Measurements from ENCODE around the gene CTNNA3.

CTNNA3 gene

DNA sequence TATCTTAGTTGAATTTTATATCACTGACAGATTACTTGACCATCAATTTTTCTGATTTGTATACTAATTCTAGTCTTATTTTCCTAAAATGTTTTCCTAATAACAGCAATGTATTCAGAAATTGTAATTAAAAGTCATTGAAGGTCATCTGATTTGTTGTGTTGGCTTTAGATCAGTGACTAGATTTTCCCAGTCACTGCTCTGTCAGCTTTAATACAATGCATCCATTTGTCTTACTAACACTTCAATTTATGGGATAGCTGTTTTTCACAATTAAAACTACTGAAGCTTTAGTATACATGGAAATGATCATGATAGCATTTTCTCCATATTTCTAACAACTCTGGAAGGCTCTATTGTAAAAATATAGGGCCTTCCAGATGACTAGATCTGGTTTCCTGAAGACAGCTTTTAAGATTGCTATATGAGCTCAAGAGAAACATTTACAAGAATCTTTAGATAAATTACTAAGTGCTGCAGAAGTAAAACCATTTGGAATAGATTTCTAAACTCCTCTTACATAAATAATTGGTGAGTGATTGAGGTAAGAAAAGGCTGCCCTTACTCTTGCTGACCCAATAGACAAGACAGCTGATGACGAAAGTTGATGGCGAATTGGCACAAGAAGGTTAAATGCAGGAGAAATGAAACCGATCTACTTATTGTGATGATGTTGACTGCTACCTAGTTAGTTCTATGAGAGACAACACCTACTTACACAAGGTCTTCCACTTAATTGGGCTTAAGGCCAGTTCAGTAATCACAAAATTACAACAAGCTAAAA, 696.0 kb downstream of the CTNNA3 start:
- TF ChIP-seq, protein P1, sequence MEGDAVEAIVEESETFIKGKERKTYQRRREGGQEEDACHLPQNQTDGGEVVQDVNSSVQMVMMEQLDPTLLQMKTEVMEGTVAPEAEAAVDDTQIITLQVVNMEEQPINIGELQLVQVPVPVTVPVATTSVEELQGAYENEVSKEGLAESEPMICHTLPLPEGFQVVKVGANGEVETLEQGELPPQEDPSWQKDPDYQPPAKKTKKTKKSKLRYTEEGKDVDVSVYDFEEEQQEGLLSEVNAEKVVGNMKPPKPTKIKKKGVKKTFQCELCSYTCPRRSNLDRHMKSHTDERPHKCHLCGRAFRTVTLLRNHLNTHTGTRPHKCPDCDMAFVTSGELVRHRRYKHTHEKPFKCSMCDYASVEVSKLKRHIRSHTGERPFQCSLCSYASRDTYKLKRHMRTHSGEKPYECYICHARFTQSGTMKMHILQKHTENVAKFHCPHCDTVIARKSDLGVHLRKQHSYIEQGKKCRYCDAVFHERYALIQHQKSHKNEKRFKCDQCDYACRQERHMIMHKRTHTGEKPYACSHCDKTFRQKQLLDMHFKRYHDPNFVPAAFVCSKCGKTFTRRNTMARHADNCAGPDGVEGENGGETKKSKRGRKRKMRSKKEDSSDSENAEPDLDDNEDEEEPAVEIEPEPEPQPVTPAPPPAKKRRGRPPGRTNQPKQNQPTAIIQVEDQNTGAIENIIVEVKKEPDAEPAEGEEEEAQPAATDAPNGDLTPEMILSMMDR (IDR thresholded peaks at IDR 0.05) = no peak

DNA sequence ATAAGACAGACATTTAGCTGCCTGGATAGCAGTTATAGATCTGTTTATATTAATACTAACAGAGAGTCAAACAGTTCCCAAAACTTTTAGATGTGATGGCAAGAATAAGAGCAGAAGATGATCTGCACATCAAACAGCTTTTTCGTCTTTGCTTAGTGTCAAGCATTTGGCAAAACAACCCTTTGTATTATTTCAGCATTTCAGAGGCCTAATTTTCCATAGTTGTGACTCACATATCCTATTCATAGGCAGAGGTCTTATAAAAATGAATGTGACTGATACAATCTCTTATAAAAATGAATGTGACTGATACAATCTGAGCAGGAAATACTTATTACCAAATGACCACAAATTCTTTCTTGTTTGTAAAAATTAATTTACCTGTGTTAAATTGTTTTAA, 699.0 kb downstream of the CTNNA3 start:
- TF ChIP-seq, protein P1 (IDR thresholded peaks at IDR 0.05) = no peak

DNA sequence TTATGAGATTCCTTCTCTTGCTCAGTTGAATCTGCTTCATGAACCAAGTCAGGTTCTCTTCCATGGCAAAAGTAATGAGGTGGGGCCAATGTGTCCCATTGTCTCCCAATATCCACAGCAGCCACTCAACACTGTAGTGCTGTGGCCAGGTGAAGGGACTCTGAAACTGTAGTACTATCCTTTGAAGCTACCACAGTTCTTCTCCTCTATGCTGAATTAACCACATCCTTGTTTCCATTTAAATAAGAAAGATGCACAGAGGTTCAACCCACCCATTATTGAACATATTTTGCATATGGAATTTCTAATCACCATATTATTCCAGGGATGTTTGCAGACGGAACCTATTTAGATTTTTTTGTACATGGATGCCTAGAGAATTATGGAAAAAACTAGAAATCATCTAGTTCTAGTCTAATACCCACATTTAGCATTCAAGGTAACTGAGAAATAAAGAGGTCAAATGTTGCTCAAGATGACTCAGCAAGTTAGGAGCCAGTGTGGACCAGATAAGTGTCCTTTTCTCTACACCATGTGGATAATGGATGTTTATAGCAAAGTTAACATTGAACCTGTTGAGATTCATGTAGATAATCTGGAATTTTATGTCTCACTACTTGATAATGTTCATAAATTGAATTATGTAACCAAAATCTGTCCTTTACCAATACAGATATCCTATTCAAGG, 705.7 kb downstream of the CTNNA3 start:
- TF ChIP-seq, protein P1 (IDR thresholded peaks at IDR 0.05) = no peak

DNA sequence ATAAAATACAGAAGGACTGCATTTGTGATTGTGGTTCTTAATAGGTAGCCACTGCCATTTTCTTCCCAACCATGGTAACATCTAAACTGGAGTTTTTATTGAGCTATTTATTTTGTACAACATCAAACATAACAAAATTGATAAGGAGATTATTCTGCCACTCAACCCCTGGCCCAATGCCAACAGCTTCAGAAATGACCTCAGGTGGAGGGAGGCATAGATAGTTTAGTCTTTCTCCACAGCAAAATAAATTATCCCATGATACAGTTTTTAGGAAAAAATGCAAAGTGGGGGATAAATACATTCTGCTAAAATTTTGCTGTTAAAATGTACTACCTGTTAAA, 712.5 kb downstream of the CTNNA3 start:
- TF ChIP-seq, protein P1 (IDR thresholded peaks at IDR 0.05) = no peak

DNA sequence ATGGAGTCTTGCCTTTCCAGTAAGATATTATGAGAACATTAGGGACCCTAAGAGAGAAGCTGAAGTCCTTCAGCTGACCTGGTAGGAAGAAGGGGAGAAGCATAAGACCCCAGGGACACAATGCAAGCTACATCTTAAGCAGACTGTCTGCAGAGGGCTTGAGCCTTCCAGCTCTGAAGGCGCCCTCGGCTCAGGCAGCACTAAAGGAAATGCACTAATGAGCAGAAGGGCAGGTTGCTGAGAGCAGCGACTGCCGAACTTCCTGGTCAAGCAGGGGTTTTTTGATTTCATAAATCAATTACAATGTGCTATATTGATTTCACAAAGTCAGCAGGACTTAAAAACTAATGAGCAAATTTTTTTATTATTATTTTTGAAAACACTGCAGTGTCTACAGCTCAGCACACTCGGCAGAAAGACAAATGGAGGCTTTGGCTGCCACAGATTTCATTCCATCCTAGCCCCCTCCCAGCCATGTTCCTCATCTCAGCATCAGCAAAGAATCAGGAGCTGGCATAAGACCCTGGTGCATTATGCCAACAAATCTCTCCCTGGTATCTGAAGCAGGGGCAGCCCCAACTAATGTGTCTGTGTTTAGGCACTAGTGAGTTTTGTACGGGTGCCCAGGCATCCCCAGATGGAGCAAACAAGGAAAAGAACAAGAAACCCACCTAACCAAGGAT, 713.1 kb downstream of the CTNNA3 start:
- TF ChIP-seq, protein P1 (IDR thresholded peaks at IDR 0.05) = no peak

DNA sequence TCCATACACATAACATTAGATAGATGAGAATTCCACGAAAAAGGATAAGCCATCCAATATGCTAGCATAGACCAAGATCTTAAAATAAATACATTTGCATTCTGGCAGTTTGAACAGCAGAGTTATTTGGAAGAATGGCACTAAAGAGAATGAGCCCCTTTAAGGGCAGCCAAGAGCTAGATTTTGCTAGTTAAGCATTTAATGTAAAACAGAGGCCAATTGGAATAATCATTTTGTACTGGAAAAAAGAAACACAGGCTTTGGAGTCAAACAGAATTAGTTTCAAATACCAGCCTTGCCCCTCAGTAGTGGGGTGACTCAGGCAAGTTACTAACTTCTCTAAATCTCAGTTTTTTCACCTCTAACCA, 714.0 kb downstream of the CTNNA3 start:
- TF ChIP-seq, protein P1 (IDR thresholded peaks at IDR 0.05) = no peak

DNA sequence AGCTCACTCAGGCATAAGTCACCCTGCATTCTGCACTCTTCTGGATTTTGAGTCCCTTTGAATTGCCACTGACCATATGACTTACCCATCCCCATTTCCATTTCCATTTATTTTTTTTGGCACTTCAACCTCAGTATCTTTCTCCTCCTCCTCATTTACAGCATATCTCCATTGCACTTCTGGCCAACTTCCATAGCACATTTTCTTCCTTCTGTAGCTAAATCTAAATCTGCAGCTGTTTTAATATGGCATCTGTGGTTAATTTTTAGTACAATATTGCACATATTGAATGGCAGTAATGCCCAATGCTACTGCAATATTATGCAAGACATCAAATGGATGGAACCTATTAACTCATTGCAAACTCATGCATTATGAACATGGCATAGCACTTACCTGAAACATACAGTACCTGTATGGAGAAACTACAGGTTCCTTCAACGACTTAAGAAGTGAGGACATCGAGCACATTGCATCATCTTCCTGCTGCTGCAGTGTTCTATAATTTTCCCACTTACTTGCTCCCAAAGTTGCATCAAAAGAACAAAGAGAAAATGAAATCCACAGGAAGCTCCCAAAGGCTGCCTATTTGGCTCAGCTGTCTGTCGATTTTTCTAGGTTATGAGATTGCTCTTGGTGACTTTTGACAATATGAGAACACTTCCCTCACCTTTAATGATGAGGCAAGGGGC, 714.5 kb downstream of the CTNNA3 start:
- TF ChIP-seq, protein P1 (IDR thresholded peaks at IDR 0.05) = no peak

Data from LNCAP (cell line).